Nephron (organoid): ENCODE data around the gene IGIP.

ENCODE experiments used
- H3K27ac Mint-ChIP-seq, 3 experiments: 2 replicates each; pipeline ENCODE4 v1.8.0; 2020; ENCODE audit warnings: mixed read lengths in 3 of 3, mild to moderate bottlenecking in 2 of 3, moderate library complexity in 1 of 3
- H3K27me3 Mint-ChIP-seq: 2 replicates; pipeline ENCODE4 v1.8.0; 2021; ENCODE audit warnings: low read depth, mild to moderate bottlenecking, moderate library complexity, mixed read lengths
- H3K36me3 Mint-ChIP-seq: 2 replicates; pipeline ENCODE4 v1.8.0; 2020; ENCODE audit warnings: low read depth, mixed read lengths
- H3K4me1 Mint-ChIP-seq: 2 replicates; pipeline ENCODE4 v1.8.0; 2020; ENCODE audit warnings: mixed read lengths
- H3K4me3 Mint-ChIP-seq, 3 experiments: 2 replicates each; pipeline ENCODE4 v1.8.0; 2020; ENCODE audit warnings: mild to moderate bottlenecking in 3 of 3, mixed read lengths in 3 of 3, moderate library complexity in 2 of 3
- H3K9me3 Mint-ChIP-seq: 2 replicates; pipeline ENCODE4 v1.8.0; 2020; ENCODE audit warnings: mixed read lengths
- CTCF ChIP-seq, 3 experiments: fragments of 200-600 bp; sonication (generic); IDR thresholded peaks; one replicate each; pipeline ENCODE4 v1.5.0; 2021; ENCODE audit warnings: antibody characterized with exemption in 3 of 3; ENCODE audit not compliant: unreplicated experiment in 3 of 3

IGIP gene

DNA sequence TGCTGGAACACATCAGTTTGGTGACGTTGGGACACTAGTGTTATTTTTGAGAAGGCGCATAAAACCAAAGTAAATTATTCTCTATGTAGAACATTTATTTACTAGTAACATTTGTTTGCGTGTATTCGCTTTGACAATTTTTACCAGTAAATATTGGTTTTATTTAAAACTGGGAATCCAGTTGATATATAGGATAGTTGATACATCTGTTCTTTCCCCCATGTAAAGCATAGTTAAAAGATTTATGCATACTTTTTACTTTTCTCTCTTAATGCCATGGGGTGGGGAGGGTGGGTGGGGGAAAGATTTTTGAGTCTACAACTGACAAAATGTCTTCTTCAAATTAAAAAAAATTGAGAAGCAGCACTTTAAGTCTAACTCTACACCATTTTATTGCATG, at the start of gene IGIP:
IGIP (plus strand) TSS at position 301 of the 400 bp plus-strand sequence. CDS start 2,540 bp downstream, outside the sequence.
- H3K27ac Mint-ChIP-seq: no peak within 1 kb of the TSS
- no peak within 1 kb of the TSS for H3K4me3 Mint-ChIP-seq
- no peaks in the 10 kb centered on the region for H3K36me3 Mint-ChIP-seq
- H3K4me1 Mint-ChIP-seq: no peaks in the 10 kb centered on the region
- TF ChIP-seq CTCF (IDR thresholded peaks at IDR 0.05; ENCODE audit: unreplicated experiment in 3 of 3): no peak
- peaks cover 49% of the 10 kb centered on the region for H3K27me3 Mint-ChIP-seq
- no peaks in the 10 kb centered on the region for H3K9me3 Mint-ChIP-seq

DNA sequence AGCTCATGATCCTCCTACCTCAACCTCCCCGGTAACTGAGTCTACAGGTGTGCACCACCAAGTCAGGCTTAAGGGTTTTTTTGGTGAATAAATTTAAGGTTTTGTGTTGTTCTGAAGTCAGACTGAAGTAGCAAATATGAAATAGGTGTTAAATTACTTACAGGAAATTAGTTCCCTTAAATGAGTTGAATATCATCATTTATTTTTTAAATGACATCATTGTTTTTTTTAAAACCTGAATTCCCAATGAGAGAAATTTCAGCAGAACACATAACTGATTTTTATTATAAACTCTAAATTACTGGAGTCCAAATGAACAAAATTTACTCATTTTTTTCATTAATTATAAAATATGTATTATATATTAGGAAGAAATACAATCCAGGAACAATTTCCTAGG, 49.6 kb upstream of the IGIP start:
- Mint-ChIP-seq H3K27me3 (peaks cover 82% of the 10 kb centered on the region), H3K4me1 (no peaks in the 10 kb centered on the region), H3K4me3 (no peak overlapping the region)

DNA sequence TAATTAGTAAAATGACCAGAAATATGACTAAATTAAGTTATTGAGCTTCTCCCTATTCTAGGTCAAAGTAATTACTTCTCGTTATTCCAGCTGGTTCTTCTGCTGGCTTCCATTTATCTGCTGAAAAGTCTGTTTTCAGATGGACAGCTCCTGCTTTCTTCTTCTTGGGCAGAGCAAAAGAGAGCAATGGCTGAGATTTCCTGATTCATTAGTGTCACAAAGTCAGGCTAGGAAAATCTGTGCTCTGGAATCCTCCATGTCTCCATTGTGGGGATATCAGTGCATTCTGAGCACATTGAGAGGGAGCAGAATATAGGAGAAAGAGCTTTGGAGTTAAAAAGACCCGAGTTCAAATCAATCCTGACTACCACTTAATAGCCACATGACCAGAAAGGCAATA, 48.9 kb upstream of the IGIP start:
- no peak for TF ChIP-seq CTCF (IDR thresholded peaks at IDR 0.05; ENCODE audit: unreplicated experiment in 3 of 3)
- Mint-ChIP-seq H3K27me3 (peaks cover 76% of the 10 kb centered on the region), H3K36me3 (no peaks in the 10 kb centered on the region), H3K4me3 (no peak overlapping the region), H3K9me3 (no peaks in the 10 kb centered on the region), H3K4me1 (no peaks in the 10 kb centered on the region), H3K27ac (no peak overlapping the region)

More for the DNA sequence above, 49.6 kb upstream of the IGIP start:
- Mint-ChIP-seq H3K27ac (no peak overlapping the region), H3K36me3 (no peaks in the 10 kb centered on the region), H3K9me3 (no peaks in the 10 kb centered on the region)
- TF ChIP-seq CTCF (IDR thresholded peaks at IDR 0.05; ENCODE audit: unreplicated experiment in 3 of 3): no peak

DNA sequence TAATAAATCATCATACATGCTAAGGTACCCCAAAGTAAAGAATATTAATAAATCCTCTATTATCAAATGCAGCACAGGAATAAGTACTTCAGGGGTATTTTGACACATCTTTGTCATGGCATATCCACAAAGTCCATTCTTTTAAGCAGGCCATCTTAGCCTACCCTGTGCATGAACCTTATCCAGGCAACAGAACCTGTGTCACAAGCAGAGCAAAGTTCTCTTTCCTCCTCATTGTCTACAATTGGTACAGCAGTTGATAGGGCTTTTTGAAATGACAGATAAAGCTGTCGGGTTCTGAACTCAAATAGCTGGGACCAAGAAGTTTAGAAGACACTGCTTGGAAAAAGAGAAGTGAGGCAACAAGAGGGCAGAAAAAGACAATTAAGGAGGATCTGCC, 42.6 kb upstream of the IGIP start:
- Mint-ChIP-seq H3K36me3 (no peaks in the 10 kb centered on the region), H3K9me3 (no peaks in the 10 kb centered on the region), H3K4me1 (no peaks in the 10 kb centered on the region), H3K27ac (no peak overlapping the region), H3K4me3 (no peak overlapping the region), H3K27me3 (peaks cover 79% of the 10 kb centered on the region)
- TF ChIP-seq CTCF (IDR thresholded peaks at IDR 0.05; ENCODE audit: unreplicated experiment in 3 of 3): no peak

- Mint-ChIP-seq H3K9me3 (no peaks in the 10 kb centered on the region), H3K4me1 (no peaks in the 10 kb centered on the region), H3K36me3 (no peaks in the 10 kb centered on the region), H3K27me3 (peaks cover 77% of the 10 kb centered on the region), H3K27ac (no peak overlapping the region), H3K4me3 (no peak overlapping the region)
- TF ChIP-seq CTCF (IDR thresholded peaks at IDR 0.05; ENCODE audit: unreplicated experiment in 3 of 3): no peak
Observed at GRCh38 chr5:140083650-140084049, 42.1 kb upstream of the IGIP start.

- TF ChIP-seq CTCF (IDR thresholded peaks at IDR 0.05; ENCODE audit: unreplicated experiment in 3 of 3): no peak
- Mint-ChIP-seq H3K36me3 (no peaks in the 10 kb centered on the region), H3K9me3 (peaks cover 6% of the 10 kb centered on the region), H3K27me3 (peaks cover 69% of the 10 kb centered on the region), H3K4me3 (no peak overlapping the region), H3K27ac (no peak overlapping the region), H3K4me1 (no peaks in the 10 kb centered on the region)
Observed at GRCh38 chr5:140084541-140084940, 41.2 kb upstream of the IGIP start.
